ENCODE measurements around the gene ALPK1.

- no peak for TF ChIP-seq POLR2AphosphoS5 (IDR thresholded peaks at IDR 0.05)
- no peak for TF ChIP-seq CTCF (IDR thresholded peaks at IDR 0.05)
- TF ChIP-seq POLR2A (IDR thresholded peaks at IDR 0.05; ENCODE audit: low read depth), result no peak
These were observed 7.5 kb upstream of the ALPK1 start for GRCh38 chr4:112289407-112290253.

Data from esophagus muscularis mucosa (tissue), 3 donors.